Nephron (organoid): ENCODE data around the gene CNOT4.

ENCODE experiments used
- H3K27ac Mint-ChIP-seq, 3 experiments: 2 replicates each; pipeline ENCODE4 v1.8.0; 2020; ENCODE audit warnings: mixed read lengths in 3 of 3, mild to moderate bottlenecking in 2 of 3, moderate library complexity in 1 of 3
- H3K27me3 Mint-ChIP-seq: 2 replicates; pipeline ENCODE4 v1.8.0; 2021; ENCODE audit warnings: low read depth, mild to moderate bottlenecking, moderate library complexity, mixed read lengths
- H3K36me3 Mint-ChIP-seq: 2 replicates; pipeline ENCODE4 v1.8.0; 2020; ENCODE audit warnings: low read depth, mixed read lengths
- H3K4me1 Mint-ChIP-seq: 2 replicates; pipeline ENCODE4 v1.8.0; 2020; ENCODE audit warnings: mixed read lengths
- H3K4me3 Mint-ChIP-seq, 3 experiments: 2 replicates each; pipeline ENCODE4 v1.8.0; 2020; ENCODE audit warnings: mild to moderate bottlenecking in 3 of 3, mixed read lengths in 3 of 3, moderate library complexity in 2 of 3
- H3K9me3 Mint-ChIP-seq: 2 replicates; pipeline ENCODE4 v1.8.0; 2020; ENCODE audit warnings: mixed read lengths
- TF ChIP-seq, protein P1 (sequence below), 3 experiments: fragments of 200-600 bp; sonication (generic); IDR thresholded peaks; one replicate each; pipeline ENCODE4 v1.5.0; 2021; ENCODE audit warnings: antibody characterized with exemption in 3 of 3; ENCODE audit not compliant: unreplicated experiment in 3 of 3

The CNOT4 gene

DNA sequence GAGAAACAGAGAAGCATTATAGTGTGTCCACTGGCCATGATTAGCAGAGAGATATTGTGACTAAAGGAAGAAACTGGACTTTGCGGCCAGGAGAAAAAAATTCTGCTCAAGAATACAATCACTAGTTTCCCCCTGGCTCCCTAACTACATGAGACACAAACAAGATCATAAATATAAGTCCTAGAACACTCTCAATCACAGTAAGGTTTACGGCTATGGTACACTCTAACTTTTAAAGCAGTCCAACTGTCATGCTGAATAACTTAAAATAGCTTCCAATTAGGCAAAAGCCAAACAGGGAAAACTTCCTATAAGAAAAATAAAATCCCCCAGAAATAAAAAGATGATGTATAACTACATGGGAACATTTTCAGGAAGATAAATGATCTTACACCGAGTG lies 144.2 kb downstream of the CNOT4 start:
- peak overlapping the region; percentile 55 to 87 (median 84) for H3K27ac Mint-ChIP-seq
- TF ChIP-seq, protein P1, sequence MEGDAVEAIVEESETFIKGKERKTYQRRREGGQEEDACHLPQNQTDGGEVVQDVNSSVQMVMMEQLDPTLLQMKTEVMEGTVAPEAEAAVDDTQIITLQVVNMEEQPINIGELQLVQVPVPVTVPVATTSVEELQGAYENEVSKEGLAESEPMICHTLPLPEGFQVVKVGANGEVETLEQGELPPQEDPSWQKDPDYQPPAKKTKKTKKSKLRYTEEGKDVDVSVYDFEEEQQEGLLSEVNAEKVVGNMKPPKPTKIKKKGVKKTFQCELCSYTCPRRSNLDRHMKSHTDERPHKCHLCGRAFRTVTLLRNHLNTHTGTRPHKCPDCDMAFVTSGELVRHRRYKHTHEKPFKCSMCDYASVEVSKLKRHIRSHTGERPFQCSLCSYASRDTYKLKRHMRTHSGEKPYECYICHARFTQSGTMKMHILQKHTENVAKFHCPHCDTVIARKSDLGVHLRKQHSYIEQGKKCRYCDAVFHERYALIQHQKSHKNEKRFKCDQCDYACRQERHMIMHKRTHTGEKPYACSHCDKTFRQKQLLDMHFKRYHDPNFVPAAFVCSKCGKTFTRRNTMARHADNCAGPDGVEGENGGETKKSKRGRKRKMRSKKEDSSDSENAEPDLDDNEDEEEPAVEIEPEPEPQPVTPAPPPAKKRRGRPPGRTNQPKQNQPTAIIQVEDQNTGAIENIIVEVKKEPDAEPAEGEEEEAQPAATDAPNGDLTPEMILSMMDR (IDR thresholded peaks at IDR 0.05; ENCODE audit: unreplicated experiment in 3 of 3) = no peak
- peak overlapping the region in 1 of 3 experiments; percentile 1 for H3K4me3 Mint-ChIP-seq
- peaks cover 52% of the 10 kb centered on the region for H3K4me1 Mint-ChIP-seq
- no peaks in the 10 kb centered on the region for H3K27me3 Mint-ChIP-seq
- peaks cover 23% of the 10 kb centered on the region for H3K36me3 Mint-ChIP-seq
- no peaks in the 10 kb centered on the region for H3K9me3 Mint-ChIP-seq

DNA sequence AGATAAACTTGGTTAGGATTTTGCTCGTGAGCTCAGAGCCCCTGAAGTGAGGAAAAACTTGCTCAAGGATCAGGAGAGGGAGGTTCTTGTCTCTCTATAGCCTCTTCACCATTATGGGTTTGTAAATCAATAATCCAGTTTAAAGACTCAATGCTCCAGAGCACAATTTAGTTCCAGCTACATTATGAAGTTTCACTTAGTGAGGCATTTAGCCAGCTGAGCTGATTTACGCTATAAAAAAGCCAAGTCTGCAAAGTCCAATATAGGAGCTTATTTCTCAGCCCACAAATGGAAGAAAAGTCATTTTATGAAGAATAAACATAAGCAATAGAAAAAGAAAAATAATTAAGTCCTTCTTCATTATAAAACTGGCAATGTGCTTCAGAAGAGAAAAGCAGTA lies 145.7 kb downstream of the CNOT4 start:
- Mint-ChIP-seq H3K27ac (peak overlapping the region; percentile 81 to 87 (median 84)), H3K4me1 (peaks cover 53% of the 10 kb centered on the region), H3K27me3 (no peaks in the 10 kb centered on the region), H3K4me3 (no peak overlapping the region), H3K36me3 (peaks cover 25% of the 10 kb centered on the region), H3K9me3 (no peaks in the 10 kb centered on the region)
- TF ChIP-seq, protein P1 (IDR thresholded peaks at IDR 0.05; ENCODE audit: unreplicated experiment in 3 of 3) = no peak

DNA sequence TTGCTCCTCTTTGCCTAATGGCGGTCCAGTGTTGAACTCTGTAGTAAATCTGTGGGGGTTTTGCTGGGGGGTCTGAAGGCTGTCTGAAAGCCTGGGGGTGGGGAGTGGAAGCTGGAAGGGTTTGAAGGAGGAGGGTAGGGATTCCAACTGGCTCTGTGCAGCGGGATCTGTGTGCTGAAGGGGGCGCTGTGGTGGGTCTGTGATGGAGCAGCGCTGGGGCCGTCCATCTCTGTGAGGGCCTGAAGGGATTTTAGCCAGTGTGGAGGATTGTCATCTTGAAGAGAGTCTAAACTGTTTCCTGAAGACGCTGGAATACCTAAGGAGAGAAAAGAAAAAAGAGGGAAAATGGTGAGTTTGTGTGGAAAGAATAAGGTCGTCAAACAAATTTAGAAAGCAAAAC lies 147.0 kb downstream of the CNOT4 start:
- no peak overlapping the region for H3K4me3 Mint-ChIP-seq
- H3K4me1 Mint-ChIP-seq = peaks cover 49% of the 10 kb centered on the region
- peak overlapping the region in 2 of 3 experiments; percentile 84 to 87 for H3K27ac Mint-ChIP-seq
- TF ChIP-seq, protein P1 (IDR thresholded peaks at IDR 0.05; ENCODE audit: unreplicated experiment in 3 of 3) = no peak
- H3K36me3 Mint-ChIP-seq = peaks cover 25% of the 10 kb centered on the region
- H3K27me3 Mint-ChIP-seq = no peaks in the 10 kb centered on the region
- H3K9me3 Mint-ChIP-seq = no peaks in the 10 kb centered on the region

DNA sequence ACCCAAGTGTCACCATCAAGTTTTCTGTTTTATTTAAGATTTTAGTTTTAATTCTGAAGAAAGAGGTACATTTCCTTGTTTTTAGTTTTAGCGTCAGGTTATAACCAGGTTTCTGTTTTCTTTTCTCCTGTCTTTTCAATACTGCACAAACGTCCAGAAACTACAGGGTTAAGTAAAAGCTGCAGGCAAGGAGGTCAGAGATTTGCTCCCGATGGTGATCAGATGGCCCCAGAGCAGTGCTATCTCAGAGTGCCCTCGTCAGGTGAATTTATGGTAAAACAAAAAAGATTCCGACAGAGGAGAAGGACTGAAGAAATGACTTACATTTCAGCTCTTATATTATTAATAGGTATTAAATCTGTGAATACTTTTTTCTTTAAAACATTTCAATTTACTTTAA lies 148.1 kb downstream of the CNOT4 start:
- peaks cover 25% of the 10 kb centered on the region for H3K36me3 Mint-ChIP-seq
- H3K9me3 Mint-ChIP-seq = no peaks in the 10 kb centered on the region
- H3K4me1 Mint-ChIP-seq = peaks cover 41% of the 10 kb centered on the region
- H3K27ac Mint-ChIP-seq = no peak overlapping the region
- TF ChIP-seq, protein P1 (IDR thresholded peaks at IDR 0.05; ENCODE audit: unreplicated experiment in 3 of 3) = no peak
- no peaks in the 10 kb centered on the region for H3K27me3 Mint-ChIP-seq
- no peak overlapping the region for H3K4me3 Mint-ChIP-seq

DNA sequence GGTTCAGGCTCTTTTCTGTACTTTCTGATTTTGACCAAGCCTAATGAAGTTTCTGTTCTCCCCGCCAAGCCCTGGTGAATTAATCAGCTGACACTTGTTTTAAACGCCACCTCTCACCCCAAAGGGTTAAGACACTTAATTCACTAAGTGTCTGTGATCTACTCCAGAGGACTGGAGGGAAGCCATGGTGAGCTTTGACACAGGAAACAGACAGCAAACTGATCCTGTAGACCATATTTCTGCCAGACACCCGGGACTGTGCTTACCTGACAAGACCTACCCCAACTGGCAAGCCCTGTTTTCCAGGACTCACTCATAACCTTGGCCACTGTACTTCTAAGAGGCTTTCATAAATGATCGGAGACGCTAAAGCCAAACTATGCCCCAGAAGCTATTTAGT lies 150.3 kb downstream of the CNOT4 start:
- H3K4me1 Mint-ChIP-seq = peaks cover 20% of the 10 kb centered on the region
- no peak overlapping the region for H3K4me3 Mint-ChIP-seq
- no peaks in the 10 kb centered on the region for H3K9me3 Mint-ChIP-seq
- H3K36me3 Mint-ChIP-seq = peaks cover 25% of the 10 kb centered on the region
- TF ChIP-seq, protein P1 (IDR thresholded peaks at IDR 0.05; ENCODE audit: unreplicated experiment in 3 of 3) = no peak
- no peaks in the 10 kb centered on the region for H3K27me3 Mint-ChIP-seq
- H3K27ac Mint-ChIP-seq = no peak overlapping the region

DNA sequence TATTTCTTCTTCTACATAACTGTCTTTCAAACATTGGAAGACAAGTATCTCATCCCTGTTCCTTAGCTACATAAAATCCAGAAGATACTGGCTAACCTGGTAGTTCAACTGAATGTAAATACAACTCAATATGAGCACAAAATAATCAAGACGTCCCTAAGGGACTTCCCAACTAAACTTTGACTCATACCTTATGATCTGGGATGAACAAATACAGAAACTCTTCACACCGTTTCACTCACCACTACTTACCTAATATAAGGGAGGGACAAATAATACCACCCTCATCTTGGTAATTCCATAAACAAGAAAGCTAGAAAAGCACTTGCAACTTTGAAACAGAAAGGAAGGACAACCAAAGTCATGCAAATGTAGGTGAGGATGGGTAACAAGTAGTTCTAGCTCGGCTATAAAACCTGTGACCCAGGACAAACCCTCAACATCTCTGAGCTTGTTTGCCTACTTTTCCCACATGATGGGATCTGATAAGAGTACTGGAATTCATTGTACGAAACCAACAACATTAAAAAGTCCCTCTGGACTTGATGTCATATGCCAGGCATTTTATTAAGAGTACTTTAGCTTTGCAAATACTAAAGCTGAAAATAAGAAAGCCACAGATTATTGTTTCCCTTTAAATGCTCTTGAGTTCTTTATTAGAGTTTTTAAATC lies 154.4 kb downstream of the CNOT4 start:
- Mint-ChIP-seq H3K27me3 (no peaks in the 10 kb centered on the region), H3K36me3 (peaks cover 5% of the 10 kb centered on the region), H3K4me3 (no peak overlapping the region), H3K9me3 (no peaks in the 10 kb centered on the region), H3K27ac (no peak overlapping the region), H3K4me1 (peaks cover 6% of the 10 kb centered on the region)
- TF ChIP-seq, protein P1 (IDR thresholded peaks at IDR 0.05; ENCODE audit: unreplicated experiment in 3 of 3) = no peak
